AG04449 (cell line): ENCODE measurements around the gene SLAIN2.

Experiments used
- CTCF ChIA-PET: fragments of 350-600 bp; formaldehyde crosslinking; extraction: SDS; loops from one replicate; lab custom pipeline; 2021; ENCODE audit warnings: antibody characterized with exemption; lab: Yijun Ruan, JAX
- POLR2A ChIA-PET: fragments of 400-600, 350-600 bp; formaldehyde crosslinking; extraction: SDS; loops from one replicate; lab custom pipeline; 2020; ENCODE audit warnings: antibody characterized with exemption, inconsistent platforms; lab: Yijun Ruan, JAX
- DNase-seq: peaks from one replicate; pipeline ENCODE4 v3.0.0-alpha.2; 2010; ENCODE audit warnings: low read depth, low spot score
- H3K4me3 ChIP-seq: 2 replicates; pipeline ENCODE4 v1.5.1; 2011; ENCODE audit warnings: low read depth, mild to moderate bottlenecking, control low read depth, low read length
- CTCF ChIP-seq: IDR thresholded peaks from one replicate; pipeline ENCODE4 v1.5.1; 2011; ENCODE audit warnings: mild to moderate bottlenecking, moderate library complexity, low read length, control low read depth, inconsistent platforms; ENCODE audit not compliant: insufficient read depth; ENCODE audit errors: missing control alignments

SLAIN2 gene

GRCh38 chr4:48403779-48404178, 62.5 kb downstream of the SLAIN2 start:
- no peak for TF ChIP-seq CTCF
- no peak for DNase-seq
- CTCF ChIA-PET = interaction anchor here (0.7 kb wide), 1 partner anchor 142 kb away, joined by 3 read pairs; no protein-coding TSS in a partner anchor
- POLR2A ChIA-PET = no interaction called here
- no peak overlapping the region for H3K4me3 ChIP-seq

- TF ChIP-seq CTCF = no peak
- no peak overlapping the region for H3K4me3 ChIP-seq
- ChIA-PET POLR2A (no interaction called here), CTCF (no interaction called here)
- DNase-seq = no peak
Observed at GRCh38 chr4:48405924-48406323, 64.6 kb downstream of the SLAIN2 start.

GRCh38 chr4:48409203-48409602, 67.9 kb downstream of the SLAIN2 start:
- no peak for TF ChIP-seq CTCF
- no peak for DNase-seq
- CTCF ChIA-PET = no interaction called here
- POLR2A ChIA-PET = no interaction called here
- H3K4me3 ChIP-seq = no peak overlapping the region

- TF ChIP-seq CTCF = no peak
- H3K4me3 ChIP-seq = no peak overlapping the region
- POLR2A ChIA-PET = no interaction called here
- CTCF ChIA-PET = no interaction called here
- no peak for DNase-seq
Observed at GRCh38 chr4:48410812-48411211, 69.5 kb downstream of the SLAIN2 start.

- no peak for TF ChIP-seq CTCF
- ChIA-PET POLR2A (no interaction called here), CTCF (no interaction called here)
Observed at GRCh38 chr4:48420144-48420543, 78.8 kb downstream of the SLAIN2 start.

GRCh38 chr4:48421101-48421500, 79.8 kb downstream of the SLAIN2 start:
- no peak for TF ChIP-seq CTCF
- H3K4me3 ChIP-seq = no peak overlapping the region
- DNase-seq = no peak
- POLR2A ChIA-PET = no interaction called here
- CTCF ChIA-PET = interaction anchor here (1.0 kb wide), 1 partner anchor 125 kb away, joined by 4 read pairs; no protein-coding TSS in a partner anchor

More at GRCh38 chr4:48420144-48420543, 78.8 kb downstream of the SLAIN2 start:
- no peak for DNase-seq
- H3K4me3 ChIP-seq = no peak overlapping the region
